Transverse colon (tissue), 4 donors: Measurements from ENCODE around the gene VPS8. TPM values are rescaled to one million over a fixed set of nuclear protein-coding genes. Genes with fewer than 3 reads are reported as not detected.
A peak's percentile ranks its signal among the peaks of the same experiment; 100 is the strongest.

Experiments
- DNase-seq: peaks from one replicate; pipeline ENCODE4 v3.0.0-alpha.2; 2019
- H3K27ac ChIP-seq, 4 donors: fragments of 200-600 bp; sonication (generic); 2 replicates each; pipeline ENCODE4 v1.5.1; 2016 to 2018; ENCODE audit warnings: inconsistent platforms in 4 of 4
- H3K27me3 ChIP-seq: fragments of 200-600 bp; sonication (generic); 2 replicates; pipeline ENCODE4 v1.5.1; 2017; ENCODE audit warnings: inconsistent platforms
- H3K36me3 ChIP-seq, 4 donors: fragments of 200-600 bp; sonication (generic); 2 replicates each; pipeline ENCODE4 v1.5.1; 2017 to 2019; ENCODE audit warnings: inconsistent platforms in 4 of 4
- H3K4me1 ChIP-seq, 4 donors: fragments of 200-600 bp; sonication (generic); 2 replicates each; pipeline ENCODE4 v1.5.1; 2017 to 2020; ENCODE audit warnings: inconsistent platforms in 4 of 4
- H3K4me3 ChIP-seq, 4 donors: fragments of 200-600 bp; sonication (generic); 1 replicate in 1 of 4; 2 replicates in 3 of 4; pipeline versions ENCODE4 v1.5.1 to v1.6.1; 2017 to 2019; ENCODE audit warnings: inconsistent platforms in 4 of 4
- H3K9me3 ChIP-seq, 2 donors: fragments of 200-600 bp; sonication (generic); 2 replicates each; pipeline ENCODE4 v1.5.1; 2017 to 2019; ENCODE audit warnings: inconsistent platforms in 2 of 2
- CTCF ChIP-seq, 5 experiments: fragments of 200-600 bp in 3 of 5; fragments of 450-650 bp in 2 of 5; sonication (generic) in 3 of 5; IDR thresholded peaks; 1 replicate in 2 of 5; 2 replicates in 3 of 5; pipeline ENCODE4 v1.5.1; 2016 to 2017; ENCODE audit warnings: antibody characterized with exemption in 5 of 5, inconsistent platforms in 3 of 5, mild to moderate bottlenecking in 2 of 5, moderate library complexity in 1 of 5
- EP300 ChIP-seq: sonication (generic); formaldehyde crosslinking; IDR thresholded peaks from one replicate; pipeline ENCODE4 v1.6.1; 2017; ENCODE audit warnings: antibody characterized with exemption, low read depth
- POLR2A ChIP-seq: fragments of 450-650 bp; IDR thresholded peaks from one replicate; pipeline ENCODE4 v1.6.1; 2016; ENCODE audit warnings: antibody characterized with exemption, mild to moderate bottlenecking, moderate library complexity
- POLR2AphosphoS5 ChIP-seq, 3 donors: sonication (generic); formaldehyde crosslinking; IDR thresholded peaks; one replicate each; pipeline ENCODE4 v1.6.1; 2016; ENCODE audit warnings: antibody characterized with exemption in 3 of 3
- WGBS, 2 donors: methylation state at CpG; one replicate each; pipeline ENCODE4 v1.1.5; 2018; ENCODE audit warnings: low coverage in 1 of 2; 5-methylcytosine and 5-hydroxymethylcytosine counted together
- in situ Hi-C, 4 donors: fragments of 200-750 bp; cut with MboI; loops; one replicate each; pipeline versions ENCODE4 v1.15.0 to v1.15.1; 2017; ENCODE audit warnings: low sequenced_read_pairs in 3 of 4, low pct_ligation_motif_present in 1 of 4, low pct_unique_long_range_greater_than_20kb in 1 of 4
- intact Hi-C: fragments of 100-400 bp; cut with DNase I; formaldehyde crosslinking; loops from one replicate; pipeline ENCODE4 v1.15.1; 2023; ENCODE audit warnings: low total_unique reads
- total RNA-seq, 4 donors: library from RNA; depleted of rRNA; stranded (reverse); fragments of >200 nt; gene quantifications; one replicate each; pipeline ENCODE4 v1.1.0, GENCODE V29; 2016

VPS8 gene
- total RNA-seq, 4 donors from 2014 or later, result 35.8 to 115 (median 70.3) TPM

GRCh38 chr3:185041540-185041939 lies 229.6 kb downstream of the VPS8 start:
- Histone ChIP-seq H3K36me3 (peaks cover 0 to 4% (median 0%) of the 10 kb centered on the region in 4 donors), H3K27ac (no peak overlapping the region), H3K27me3 (no peaks in the 10 kb centered on the region), H3K4me1 (peaks cover 8 to 15% (median 12%) of the 10 kb centered on the region in 4 donors), H3K9me3 (peaks cover 7% of the 10 kb centered on the region in 2 donors), H3K4me3 (no peak overlapping the region)
- intact Hi-C loops (no loop called here), in situ Hi-C loops (no loop called here)
- 94 to 100% methylated on average over 3 to 4 of the region's 4 CpGs for WGBS, 2 donors
- TF ChIP-seq CTCF (IDR thresholded peaks at IDR 0.05), result no peak
- TF ChIP-seq EP300, result no peak
- no peak for TF ChIP-seq POLR2A
- no peak for TF ChIP-seq POLR2AphosphoS5 (IDR thresholded peaks at IDR 0.05)
- no peak for DNase-seq

GRCh38 chr3:185042312-185043050 lies 230.5 kb downstream of the VPS8 start:
- intact Hi-C loops (no loop called here), in situ Hi-C loops (no loop called here)
- no peak for TF ChIP-seq POLR2AphosphoS5 (IDR thresholded peaks at IDR 0.05)
- TF ChIP-seq POLR2A, result no peak
- TF ChIP-seq CTCF (IDR thresholded peaks at IDR 0.05), result no peak
- no peak for TF ChIP-seq EP300
- no peaks in the 10 kb centered on the region for H3K27me3 ChIP-seq
- no peaks in the 10 kb centered on the region for H3K36me3 ChIP-seq
- H3K4me1 ChIP-seq, result peaks cover 8 to 23% (median 15%) of the 10 kb centered on the region in 4 donors
- no peak overlapping the region for H3K27ac ChIP-seq
- H3K4me3 ChIP-seq, result no peak overlapping the region
- 68 to 79% methylated on average over 4 to 7 of the region's 7 CpGs for WGBS, 2 donors
- no peak for DNase-seq
- no peaks in the 10 kb centered on the region for H3K9me3 ChIP-seq

- TF ChIP-seq POLR2AphosphoS5 (IDR thresholded peaks at IDR 0.05), result no peak
- TF ChIP-seq CTCF (IDR thresholded peaks at IDR 0.05), result no peak
- no peak for TF ChIP-seq POLR2A
- TF ChIP-seq EP300, result no peak
- Histone ChIP-seq H3K4me3 (no peak overlapping the region), H3K9me3 (no peaks in the 10 kb centered on the region), H3K4me1 (peaks cover 8 to 23% (median 15%) of the 10 kb centered on the region in 4 donors), H3K27ac (peak overlapping the region; percentile 44 to 78 (median 66)), H3K36me3 (peaks cover 0 to 11% (median 2%) of the 10 kb centered on the region in 4 donors), H3K27me3 (no peaks in the 10 kb centered on the region)
- in situ Hi-C loops (no loop called here), intact Hi-C loops (no loop called here)
- no peak for DNase-seq
- 39 to 50% methylated on average over 1 of the region's 1 CpG for WGBS, 2 donors
These were observed 234.2 kb downstream of the VPS8 start for GRCh38 chr3:185046164-185046515.

GRCh38 chr3:185046603-185047002 lies 234.6 kb downstream of the VPS8 start:
- Histone ChIP-seq H3K9me3 (no peaks in the 10 kb centered on the region), H3K36me3 (peaks cover 0 to 11% (median 2%) of the 10 kb centered on the region in 4 donors), H3K27ac (peak overlapping the region; percentile 44 to 78 (median 66)), H3K27me3 (no peaks in the 10 kb centered on the region), H3K4me3 (no peak overlapping the region), H3K4me1 (peaks cover 8 to 23% (median 15%) of the 10 kb centered on the region in 4 donors)
- peak; percentile 44 for DNase-seq
- 71% methylated on average over 4 of the region's 4 CpGs; no CpG with 5 or more reads in 1 of the 2 donors for WGBS, 2 donors
- intact Hi-C loops, result no loop called here
- TF ChIP-seq CTCF (IDR thresholded peaks at IDR 0.05), result no peak
- no peak for TF ChIP-seq POLR2AphosphoS5 (IDR thresholded peaks at IDR 0.05)
- no peak for TF ChIP-seq POLR2A
- TF ChIP-seq EP300, result no peak
- in situ Hi-C loops, result no loop called here
